LNCaP clone FGC (cell line): Measurements from ENCODE around the gene TRAK1.

ENCODE experiments used
- DNase-seq: peaks from one replicate; pipeline ENCODE4 v3.0.0-alpha.2; 2011; ENCODE audit warnings: low read depth
- H3K4me3 ChIP-seq: 2 replicates; pipeline ENCODE4 v1.5.1; 2011; ENCODE audit warnings: mild to moderate bottlenecking, low read depth, low read length, control low read depth
- CTCF ChIP-seq: IDR thresholded peaks from 2 replicates; pipeline ENCODE4 v1.5.1; 2012; ENCODE audit warnings: mild to moderate bottlenecking; ENCODE audit not compliant: control insufficient read depth, insufficient read depth; ENCODE audit errors: extremely low read depth

TRAK1 gene

GRCh38 chr3:42267878-42268277 is 176.7 kb downstream of the TRAK1 start:
- no peak overlapping the region for H3K4me3 ChIP-seq
- DNase-seq: no peak
- no peak for TF ChIP-seq CTCF

GRCh38 chr3:42269647-42270046 is 178.5 kb downstream of the TRAK1 start:
- TF ChIP-seq CTCF: no peak
- no peak overlapping the region for H3K4me3 ChIP-seq
- DNase-seq: no peak

- TF ChIP-seq CTCF: no peak
- no peak for DNase-seq
- H3K4me3 ChIP-seq: no peak overlapping the region
Observed at GRCh38 chr3:42270561-42270960, 179.4 kb downstream of the TRAK1 start.

- DNase-seq: no peak
- TF ChIP-seq CTCF: no peak
- no peak overlapping the region for H3K4me3 ChIP-seq
Observed at GRCh38 chr3:42271786-42272185, 180.6 kb downstream of the TRAK1 start.

- TF ChIP-seq CTCF: no peak
- DNase-seq: no peak
- H3K4me3 ChIP-seq: no peak overlapping the region
Observed at GRCh38 chr3:42273361-42273760, 182.2 kb downstream of the TRAK1 start.

GRCh38 chr3:42274266-42274665 is 183.1 kb downstream of the TRAK1 start:
- no peak for DNase-seq
- no peak for TF ChIP-seq CTCF
- H3K4me3 ChIP-seq: no peak overlapping the region

- no peak for DNase-seq
- H3K4me3 ChIP-seq: no peak overlapping the region
- TF ChIP-seq CTCF: no peak
Observed at GRCh38 chr3:42275217-42275616, 184.1 kb downstream of the TRAK1 start.
